K562 (cell line): Measurements from ENCODE around the gene EHMT2. TPM values are rescaled to one million over a fixed set of nuclear protein-coding genes. Genes with fewer than 3 reads are reported as not detected.

ENCODE experiments used
- ADNP ChIP-seq: fragments of 200-800 bp; sonication (Bioruptor generic); IDR thresholded peaks from 2 replicates; pipeline ENCODE4 v1.6.1; 2016; ENCODE audit warnings: missing genetic modification characterization, missing compliant biosample characterization
- BCOR ChIP-seq: fragments of 450-650 bp; IDR thresholded peaks from 2 replicates; pipeline ENCODE4 v1.6.1; 2016
- BHLHE40 ChIP-seq: IDR thresholded peaks from 2 replicates; pipeline ENCODE4 v1.6.1; 2011; ENCODE audit warnings: low read length, improper control_type of control experiment
- DMBX1 ChIP-seq: fragments of 250-450 bp; sonication (Bioruptor Pico); IDR thresholded peaks from 2 replicates; pipeline ENCODE4 v1.8.0; 2022; ENCODE audit warnings: inconsistent platforms, mild to moderate bottlenecking, moderate library complexity, borderline replicate concordance
- EWSR1 ChIP-seq: fragments of 450-650 bp; IDR thresholded peaks from 2 replicates; pipeline ENCODE4 v1.6.1; 2018; ENCODE audit warnings: borderline replicate concordance, mild to moderate bottlenecking, low read depth, moderate library complexity; ENCODE audit not compliant: partially characterized antibody
- FOXK1 ChIP-seq: sonication (generic); formaldehyde crosslinking; IDR thresholded peaks from 2 replicates; pipeline ENCODE4 v1.8.0; 2022; ENCODE audit warnings: missing genetic modification reagents, mild to moderate bottlenecking, borderline replicate concordance
- GATAD2B ChIP-seq: fragments of 450-650 bp; IDR thresholded peaks from 2 replicates; pipeline ENCODE4 v1.6.1; 2017; ENCODE audit warnings: mild to moderate bottlenecking, borderline replicate concordance
- KDM4B ChIP-seq, 2 experiments: fragments of 450-650 bp in 1 of 2; sonication (generic) in 1 of 2; IDR thresholded peaks; 2 replicates each; pipeline ENCODE4 v1.6.1; 2016 to 2017; ENCODE audit warnings: borderline replicate concordance in 2 of 2, antibody characterized with exemption in 1 of 2, low read depth in 1 of 2, mild to moderate bottlenecking in 1 of 2
- KLF6 ChIP-seq: fragments of 250-450 bp; sonication (Bioruptor Pico); IDR thresholded peaks from 2 replicates; pipeline ENCODE4 v1.4.0; 2020; ENCODE audit warnings: mild to moderate bottlenecking, moderate library complexity, borderline replicate concordance
- MAFF ChIP-seq: IDR thresholded peaks from 2 replicates; pipeline ENCODE4 v1.6.1; 2012; ENCODE audit warnings: low read length, improper control_type of control experiment
- MTA3 ChIP-seq: fragments of 450-650 bp; formaldehyde crosslinking; IDR thresholded peaks from 2 replicates; pipeline ENCODE4 v1.6.1; 2017; ENCODE audit warnings: mild to moderate bottlenecking, borderline replicate concordance
- NCOA2 ChIP-seq, 2 experiments: fragments of 450-650 bp; IDR thresholded peaks; 2 replicates each; pipeline ENCODE4 v1.6.1; 2018; ENCODE audit warnings: mild to moderate bottlenecking in 2 of 2, moderate library complexity in 1 of 2; ENCODE audit not compliant: partially characterized antibody in 2 of 2
- NCOA4 ChIP-seq: fragments of 450-650 bp; IDR thresholded peaks from 2 replicates; pipeline ENCODE4 v1.6.1; 2018; ENCODE audit warnings: mild to moderate bottlenecking; ENCODE audit not compliant: partially characterized antibody
- NELFE ChIP-seq: IDR thresholded peaks from 2 replicates; pipeline ENCODE4 v1.6.1; 2011; ENCODE audit warnings: mild to moderate bottlenecking; ENCODE audit not compliant: insufficient read depth, insufficient read length
- NFATC3 ChIP-seq: fragments of 450-650 bp; IDR thresholded peaks from 2 replicates; pipeline ENCODE4 v1.6.1; 2017; ENCODE audit warnings: mild to moderate bottlenecking
- RAD21 ChIP-seq, 2 experiments: fragments of 250-450 bp in 1 of 2; fragments of 450-650 bp in 1 of 2; sonication (Bioruptor Pico) in 1 of 2; formaldehyde crosslinking in 1 of 2; IDR thresholded peaks in 1 of 2; conservative IDR thresholded peaks in 1 of 2; 2 replicates each; pipeline versions ENCODE4 v1.4.0 to v1.8.0; 2020 to 2022; ENCODE audit warnings: mild to moderate bottlenecking in 2 of 2, moderate library complexity in 1 of 2
- U2AF1 ChIP-seq: fragments of 200-400 bp; formaldehyde crosslinking; optimal IDR thresholded peaks from 2 replicates; pipeline ENCODE3; 2017; ENCODE audit warnings: mild to moderate bottlenecking, low read depth, low read length, moderate library complexity
- U2AF2 ChIP-seq: fragments of 200-400 bp; formaldehyde crosslinking; optimal IDR thresholded peaks from 2 replicates; pipeline ENCODE3; 2017; ENCODE audit warnings: low read depth, mild to moderate bottlenecking, low read length
- ZBTB33 ChIP-seq: sonication (generic); formaldehyde crosslinking; IDR thresholded peaks from 2 replicates; pipeline ENCODE4 v1.8.1; 2023; ENCODE audit warnings: mild to moderate bottlenecking, missing genetic modification reagents
- ZBTB8A ChIP-seq: fragments of 450-650 bp; IDR thresholded peaks from 2 replicates; pipeline ENCODE4 v1.6.1; 2018; ENCODE audit warnings: mild to moderate bottlenecking, moderate library complexity; ENCODE audit not compliant: partially characterized antibody
- ZFP91 ChIP-seq: sonication (generic); formaldehyde crosslinking; IDR thresholded peaks from 2 replicates; pipeline ENCODE4 v1.8.0; 2022; ENCODE audit warnings: mild to moderate bottlenecking, missing genetic modification reagents
- ZNF140 ChIP-seq: fragments of 250-450 bp; sonication (Bioruptor Pico); IDR thresholded peaks from 2 replicates; pipeline ENCODE4 v1.8.0; 2021; ENCODE audit warnings: moderate library complexity, mild to moderate bottlenecking, inconsistent platforms
- ZNF146 ChIP-seq: IDR thresholded peaks from one replicate; pipeline ENCODE4 v1.6.1; 2018; ENCODE audit warnings: missing compliant biosample characterization; ENCODE audit not compliant: unreplicated experiment
- ZNF239 ChIP-seq: fragments of 250-450 bp; sonication (Bioruptor Pico); IDR thresholded peaks from 2 replicates; pipeline ENCODE4 v1.4.0; 2020; ENCODE audit warnings: mild to moderate bottlenecking
- ZNF347 ChIP-seq: fragments of 450-650 bp; formaldehyde crosslinking; IDR thresholded peaks from 2 replicates; pipeline ENCODE4 v1.4.0; 2020; ENCODE audit warnings: low read depth, mild to moderate bottlenecking, moderate library complexity
- ZNF408 ChIP-seq: fragments of 250-450 bp; sonication (Bioruptor Pico); IDR thresholded peaks from 2 replicates; pipeline ENCODE4 v1.4.0; 2020; ENCODE audit warnings: low read depth, mild to moderate bottlenecking, moderate library complexity
- ZNF695 ChIP-seq: fragments of 450-650 bp; formaldehyde crosslinking; IDR thresholded peaks from 2 replicates; pipeline ENCODE4 v1.4.0; 2020; ENCODE audit warnings: mild to moderate bottlenecking, moderate library complexity
- ZNF780A ChIP-seq: fragments of 250-450 bp; sonication (Bioruptor Pico); IDR thresholded peaks from 2 replicates; pipeline ENCODE4 v1.5.0; 2021; ENCODE audit warnings: mild to moderate bottlenecking
- polyA plus RNA-seq, 8 experiments: library from polyadenylated mRNA; depleted of rRNA in 4 of 8; stranded (reverse) in 5 of 8; unstranded in 3 of 8; fragments of >200 nt; fragmentation: Nextera tagmentation in 2 of 8; fragmentation: Illumina TruSeq in 1 of 8; extraction: Ambion mirVana in 2 of 8; extraction: Trizol in 1 of 8; gene quantifications; 2 replicates each; pipeline versions ENCODE4 v1.2.1 to v1.2.3, GENCODE V29; 2011 to 2014; ENCODE audit warnings: inconsistent platforms in 1 of 8, missing spikeins in 1 of 8
- total RNA-seq, 7 experiments: library from RNA; depleted of rRNA in 6 of 7; stranded (reverse); fragments of >200 nt in 6 of 7; fragmentation: Illumina TruSeq in 2 of 7; extraction: Trizol in 2 of 7; gene quantifications; 2 replicates each; pipeline versions ENCODE4 v1.2.1 to v1.2.3, GENCODE V29; 2011 to 2021; ENCODE audit warnings: low replicate concordance in 1 of 7

EHMT2 gene
- total and polyA plus RNA-seq, 9 of the 15 experiments (the other 6 are each of a cell fraction or from before 2014, with no cell fraction given): 2.1 to 63.8 (median 38.5) TPM

- TF ChIP-seq ZNF408: no peak
- no peak for TF ChIP-seq ZBTB8A
- TF ChIP-seq ZNF347 (CRISPR knock-in tag): no peak
- TF ChIP-seq NFATC3: no peak
- no peak for TF ChIP-seq ZNF140 (CRISPR knock-in tag)
- TF ChIP-seq ZNF695: no peak
- TF ChIP-seq MTA3: peak; percentile 50; the same call in 1 of the 2 replicates
- TF ChIP-seq NCOA2 (IDR thresholded peaks at IDR 0.05; ENCODE audit: partially characterized antibody in 2 of 2): no peak
- TF ChIP-seq MAFF: no peak
- TF ChIP-seq ADNP (tag): no peak
- no peak for TF ChIP-seq BHLHE40
- no peak for TF ChIP-seq BCOR
- TF ChIP-seq DMBX1 (CRISPR knock-in tag): peak; percentile 65; the same call in 1 of the 2 replicates
- TF ChIP-seq EWSR1: no peak
- TF ChIP-seq ZNF780A (CRISPR knock-in tag): no peak
- TF ChIP-seq ZBTB33 (CRISPR knock-in tag): peak; percentile 81
- TF ChIP-seq NELFE: no peak
- no peak for TF ChIP-seq U2AF1
- TF ChIP-seq NCOA4: no peak
- TF ChIP-seq FOXK1 (CRISPR knock-in tag): peak; percentile 33; the same call in 1 of the 2 replicates
- TF ChIP-seq ZNF146: no peak
- TF ChIP-seq GATAD2B: no peak
- no peak for TF ChIP-seq U2AF2
- TF ChIP-seq ZNF239 (CRISPR knock-in tag): no peak
- no peak for TF ChIP-seq KDM4B (IDR thresholded peaks at IDR 0.05; ENCODE audit: borderline replicate concordance in 2 of 2, low read depth in 1 of 2)
- TF ChIP-seq ZFP91 (CRISPR knock-in tag): 0 out of 2 replicates have a peak, but pooled peaks have one; percentile 19
- TF ChIP-seq RAD21 (CRISPR knock-in tag; conservative IDR thresholded peaks at IDR 0.05 in 1 of 2, IDR thresholded peaks at IDR 0.05 in 1 of 2): peak in 1 of 2 experiments; percentile 11; a peak in 1 of 4 replicates
- no peak for TF ChIP-seq KLF6
Measured at GRCh38 chr6:31900917-31901414, 3.5 kb upstream of the EHMT2 start (continued).
